Measurements from ENCODE around the gene AK5. TPM values are rescaled to one million over a fixed set of nuclear protein-coding genes. Genes with fewer than 3 reads are reported as not detected.

The AK5 gene
- total RNA-seq, 4 donors from 2014 or later: 16.7 to 21.3 (median 20.0) TPM

- no peaks in the 10 kb centered on the region for H3K36me3 ChIP-seq
- no peak for DNase-seq (ENCODE audit: low spot score in 2 of 2)
- H3K27ac ChIP-seq: no peak overlapping the region
- no peaks in the 10 kb centered on the region for H3K27me3 ChIP-seq
- no peaks in the 10 kb centered on the region for H3K9me3 ChIP-seq
- no peak overlapping the region for H3K4me3 ChIP-seq
- TF ChIP-seq, protein P1, sequence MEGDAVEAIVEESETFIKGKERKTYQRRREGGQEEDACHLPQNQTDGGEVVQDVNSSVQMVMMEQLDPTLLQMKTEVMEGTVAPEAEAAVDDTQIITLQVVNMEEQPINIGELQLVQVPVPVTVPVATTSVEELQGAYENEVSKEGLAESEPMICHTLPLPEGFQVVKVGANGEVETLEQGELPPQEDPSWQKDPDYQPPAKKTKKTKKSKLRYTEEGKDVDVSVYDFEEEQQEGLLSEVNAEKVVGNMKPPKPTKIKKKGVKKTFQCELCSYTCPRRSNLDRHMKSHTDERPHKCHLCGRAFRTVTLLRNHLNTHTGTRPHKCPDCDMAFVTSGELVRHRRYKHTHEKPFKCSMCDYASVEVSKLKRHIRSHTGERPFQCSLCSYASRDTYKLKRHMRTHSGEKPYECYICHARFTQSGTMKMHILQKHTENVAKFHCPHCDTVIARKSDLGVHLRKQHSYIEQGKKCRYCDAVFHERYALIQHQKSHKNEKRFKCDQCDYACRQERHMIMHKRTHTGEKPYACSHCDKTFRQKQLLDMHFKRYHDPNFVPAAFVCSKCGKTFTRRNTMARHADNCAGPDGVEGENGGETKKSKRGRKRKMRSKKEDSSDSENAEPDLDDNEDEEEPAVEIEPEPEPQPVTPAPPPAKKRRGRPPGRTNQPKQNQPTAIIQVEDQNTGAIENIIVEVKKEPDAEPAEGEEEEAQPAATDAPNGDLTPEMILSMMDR (IDR thresholded peaks at IDR 0.05): no peak
- no peak for TF ChIP-seq POLR2A (IDR thresholded peaks at IDR 0.05)
- no peak for TF ChIP-seq EP300 (IDR thresholded peaks at IDR 0.05)
- WGBS, 2 donors: 66 to 75% methylated on average over 1 of the region's 1 CpG
- peaks cover 0 to 2% (median 0%) of the 10 kb centered on the region in 4 donors for H3K4me1 ChIP-seq
Observed at GRCh38 chr1:77484334-77484733, 202.5 kb downstream of the AK5 start.

GRCh38 chr1:77484926-77485325, 203.1 kb downstream of the AK5 start:
- H3K9me3 ChIP-seq: no peaks in the 10 kb centered on the region
- no peak for DNase-seq (ENCODE audit: low spot score in 2 of 2)
- peaks cover 0 to 7% (median 2%) of the 10 kb centered on the region in 4 donors for H3K4me1 ChIP-seq
- WGBS, 2 donors: 76 to 78% methylated on average over 2 of the region's 2 CpGs
- no peak overlapping the region for H3K27ac ChIP-seq
- no peaks in the 10 kb centered on the region for H3K36me3 ChIP-seq
- H3K27me3 ChIP-seq: no peaks in the 10 kb centered on the region
- no peak overlapping the region for H3K4me3 ChIP-seq
- TF ChIP-seq EP300 (IDR thresholded peaks at IDR 0.05) (no peak), POLR2A (IDR thresholded peaks at IDR 0.05) (no peak)
- TF ChIP-seq, protein P1 (IDR thresholded peaks at IDR 0.05): no peak

DNA sequence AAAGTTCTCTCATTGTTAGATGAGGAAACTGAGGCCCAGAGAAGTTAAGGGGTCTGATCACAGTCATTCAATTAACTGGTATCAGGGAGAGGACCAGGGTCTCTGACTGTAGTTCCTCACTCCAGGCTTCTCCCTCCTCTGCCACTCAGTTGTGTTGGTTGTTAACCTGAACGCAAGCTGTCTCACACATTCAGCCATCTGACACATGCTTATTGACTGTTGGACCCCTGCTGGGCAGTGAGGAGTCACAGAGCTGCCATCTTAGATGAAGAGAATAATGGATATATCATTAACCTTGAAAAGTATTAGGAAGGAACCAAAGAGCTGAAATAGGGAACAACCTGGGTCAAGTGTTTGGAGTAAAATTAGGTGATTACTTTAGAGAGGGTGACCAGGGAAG, 205.8 kb downstream of the AK5 start:
- WGBS, 2 donors: 92 to 100% methylated on average over 1 of the region's 1 CpG
- no peak for DNase-seq (ENCODE audit: low spot score in 2 of 2)
- Histone ChIP-seq H3K4me1 (peaks cover 0 to 11% (median 4%) of the 10 kb centered on the region in 4 donors), H3K4me3 (no peak overlapping the region), H3K27me3 (no peaks in the 10 kb centered on the region), H3K27ac (no peak overlapping the region), H3K36me3 (no peaks in the 10 kb centered on the region), H3K9me3 (no peaks in the 10 kb centered on the region)
- TF ChIP-seq POLR2A (IDR thresholded peaks at IDR 0.05) (no peak), EP300 (IDR thresholded peaks at IDR 0.05) (no peak)
- TF ChIP-seq, protein P1 (IDR thresholded peaks at IDR 0.05): no peak

GRCh38 chr1:77489910-77490309, 208.1 kb downstream of the AK5 start:
- 39 to 41% methylated on average over 2 of the region's 2 CpGs for WGBS, 2 donors

GRCh38 chr1:77494026-77494425, 212.2 kb downstream of the AK5 start:
- no peak for DNase-seq (ENCODE audit: low spot score in 2 of 2)
- Histone ChIP-seq H3K4me1 (peaks cover 0 to 11% (median 4%) of the 10 kb centered on the region in 4 donors), H3K27me3 (no peaks in the 10 kb centered on the region), H3K4me3 (no peak overlapping the region), H3K27ac (no peak overlapping the region), H3K36me3 (no peaks in the 10 kb centered on the region), H3K9me3 (no peaks in the 10 kb centered on the region)
- TF ChIP-seq EP300 (IDR thresholded peaks at IDR 0.05) (no peak), POLR2A (IDR thresholded peaks at IDR 0.05) (no peak)
- TF ChIP-seq, protein P1 (IDR thresholded peaks at IDR 0.05): no peak

More at GRCh38 chr1:77489910-77490309, 208.1 kb downstream of the AK5 start:
- TF ChIP-seq, protein P1 (IDR thresholded peaks at IDR 0.05): no peak
- TF ChIP-seq EP300 (IDR thresholded peaks at IDR 0.05): no peak
- no peak for TF ChIP-seq POLR2A (IDR thresholded peaks at IDR 0.05)
- peak overlapping the region in 1 of 4 donors; percentile 22 for H3K27ac ChIP-seq
- H3K4me1 ChIP-seq: peaks cover 0 to 11% (median 4%) of the 10 kb centered on the region in 4 donors
- no peaks in the 10 kb centered on the region for H3K9me3 ChIP-seq
- H3K36me3 ChIP-seq: no peaks in the 10 kb centered on the region
- no peak overlapping the region for H3K4me3 ChIP-seq
- DNase-seq (ENCODE audit: low spot score in 2 of 2): no peak
- no peaks in the 10 kb centered on the region for H3K27me3 ChIP-seq

All from tibial nerve (tissue), 4 donors.